CD8-positive, alpha-beta memory T cell (primary cell): ENCODE results near the gene CSMD2. TPM values are rescaled to one million over a fixed set of nuclear protein-coding genes. Genes with fewer than 3 reads are reported as not detected.

ENCODE experiments used
- CTCF ChIA-PET: fragments of 350-600 bp; sonication (Branson Sonifier 250); formaldehyde crosslinking; loops from one replicate; lab custom pipeline; 2021; ENCODE audit warnings: antibody characterized with exemption; lab: Charles Lee
- POLR2A ChIA-PET: fragments of 350-600 bp; sonication (Branson Sonifier 250); formaldehyde crosslinking; loops from one replicate; lab custom pipeline; 2021; ENCODE audit warnings: antibody characterized with exemption; lab: Charles Lee
- DNase-seq, 5 donors: peaks; one replicate each; pipeline versions ENCODE4 v3.0.0 to v3.0.0-alpha.2; 2020 to 2022; ENCODE audit warnings: mixed read lengths in 1 of 5
- H3K27ac ChIP-seq: one replicate; pipeline ENCODE4 v1.7.0; 2013; ENCODE audit warnings: low read depth, mild to moderate bottlenecking, low read length, moderate library complexity
- H3K27me3 ChIP-seq: 2 replicates; pipeline ENCODE4 v1.7.0; 2013; ENCODE audit warnings: low read length, mild to moderate bottlenecking; ENCODE audit not compliant: insufficient read depth, poor library complexity, severe bottlenecking
- H3K36me3 ChIP-seq: 2 replicates; pipeline ENCODE4 v1.7.0; 2013; ENCODE audit warnings: mild to moderate bottlenecking, low read length, moderate library complexity; ENCODE audit not compliant: insufficient read depth
- H3K4me1 ChIP-seq: 2 replicates; pipeline ENCODE4 v1.7.0; 2013; ENCODE audit warnings: mild to moderate bottlenecking, low read length, moderate library complexity; ENCODE audit not compliant: insufficient read depth
- H3K4me3 ChIP-seq: 2 replicates; pipeline ENCODE4 v1.7.0; 2013; ENCODE audit warnings: mild to moderate bottlenecking, low read length
- H3K9me3 ChIP-seq: 2 replicates; pipeline ENCODE4 v1.7.0; 2013; ENCODE audit warnings: mild to moderate bottlenecking, low read length
- H3K27ac Mint-ChIP-seq, 8 donors: one replicate each; pipeline ENCODE4 v1.8.0; 2020 to 2021; ENCODE audit warnings: mixed read lengths in 8 of 8, mild to moderate bottlenecking in 6 of 8, inconsistent platforms in 3 of 8, moderate library complexity in 3 of 8
- H3K27me3 Mint-ChIP-seq, 2 donors: one replicate each; pipeline ENCODE4 v1.8.0; 2020 to 2021; ENCODE audit warnings: mixed read lengths in 2 of 2, mild to moderate bottlenecking in 1 of 2, moderate library complexity in 1 of 2
- H3K36me3 Mint-ChIP-seq, 3 donors: one replicate each; pipeline ENCODE4 v1.8.0; 2020 to 2021; ENCODE audit warnings: mixed read lengths in 3 of 3, inconsistent platforms in 1 of 3, mild to moderate bottlenecking in 1 of 3
- H3K4me1 Mint-ChIP-seq, 3 donors: one replicate each; pipeline ENCODE4 v1.8.0; 2020 to 2021; ENCODE audit warnings: mixed read lengths in 3 of 3, inconsistent platforms in 1 of 3, mild to moderate bottlenecking in 1 of 3
- H3K4me3 Mint-ChIP-seq, 7 donors: one replicate each; pipeline ENCODE4 v1.8.0; 2020 to 2021; ENCODE audit warnings: mixed read lengths in 7 of 7, mild to moderate bottlenecking in 6 of 7, moderate library complexity in 4 of 7, inconsistent platforms in 2 of 7
- H3K9me3 Mint-ChIP-seq, 5 donors: one replicate each; pipeline ENCODE4 v1.8.0; 2020 to 2022; ENCODE audit warnings: mixed read lengths in 5 of 5, mild to moderate bottlenecking in 3 of 5, moderate library complexity in 2 of 5, inconsistent platforms in 1 of 5
- polyA plus RNA-seq: library from polyadenylated mRNA; unstranded; fragments of 300-500 nt; fragmentation: Illumina TruSeq; gene quantifications from one replicate; pipeline ENCODE4 v1.2.3, GENCODE V29; 2021
- total RNA-seq, 2 experiments: library from RNA; stranded (reverse); gene quantifications; one replicate each; pipeline ENCODE4 v1.2.3, GENCODE V29; 2021

Gene CSMD2
- total and polyA plus RNA-seq, 3 experiments from 2014 or later, result not detected

GRCh38 chr1:33946836-33947235, 218.2 kb downstream of the CSMD2 start:
- no peak for DNase-seq
- ChIA-PET CTCF (no interaction called here), POLR2A (no interaction called here)
- no peaks in the 10 kb centered on the region for H3K4me1 ChIP-seq
- Mint-ChIP-seq H3K9me3 (no peaks in the 10 kb centered on the region), H3K27ac (no peak overlapping the region), H3K4me3 (no peak overlapping the region), H3K27me3 (no peaks in the 10 kb centered on the region), H3K4me1 (no peaks in the 10 kb centered on the region), H3K36me3 (no peaks in the 10 kb centered on the region)
- no peaks in the 10 kb centered on the region for H3K36me3 ChIP-seq
- H3K27me3 ChIP-seq, result no peaks in the 10 kb centered on the region
- no peaks in the 10 kb centered on the region for H3K9me3 ChIP-seq
- H3K27ac ChIP-seq, result no peak overlapping the region
- H3K4me3 ChIP-seq, result no peak overlapping the region

GRCh38 chr1:33944846-33945245, 220.2 kb downstream of the CSMD2 start:
- H3K27ac ChIP-seq, result no peak overlapping the region
- Mint-ChIP-seq H3K27me3 (no peaks in the 10 kb centered on the region), H3K27ac (no peak overlapping the region), H3K4me1 (no peaks in the 10 kb centered on the region), H3K36me3 (no peaks in the 10 kb centered on the region), H3K9me3 (no peaks in the 10 kb centered on the region), H3K4me3 (no peak overlapping the region)
- H3K36me3 ChIP-seq, result no peaks in the 10 kb centered on the region
- no peak overlapping the region for H3K4me3 ChIP-seq
- no peaks in the 10 kb centered on the region for H3K4me1 ChIP-seq
- CTCF ChIA-PET, result no interaction called here
- H3K9me3 ChIP-seq, result no peaks in the 10 kb centered on the region
- DNase-seq, result no peak
- POLR2A ChIA-PET, result no interaction called here
- no peaks in the 10 kb centered on the region for H3K27me3 ChIP-seq

- no peaks in the 10 kb centered on the region for H3K36me3 ChIP-seq
- H3K27me3 ChIP-seq, result no peaks in the 10 kb centered on the region
- Mint-ChIP-seq H3K4me1 (no peaks in the 10 kb centered on the region), H3K36me3 (no peaks in the 10 kb centered on the region), H3K4me3 (no peak overlapping the region), H3K27ac (no peak overlapping the region), H3K9me3 (no peaks in the 10 kb centered on the region), H3K27me3 (peaks cover 0 to 2% of the 10 kb centered on the region in 2 donors)
- ChIA-PET CTCF (no interaction called here), POLR2A (no interaction called here)
- H3K4me1 ChIP-seq, result no peaks in the 10 kb centered on the region
- H3K9me3 ChIP-seq, result no peaks in the 10 kb centered on the region
- H3K27ac ChIP-seq, result no peak overlapping the region
- H3K4me3 ChIP-seq, result no peak overlapping the region
- DNase-seq, result no peak
Measured at GRCh38 chr1:33943978-33944377, 221.1 kb downstream of the CSMD2 start.

- no peaks in the 10 kb centered on the region for H3K9me3 ChIP-seq
- ChIA-PET POLR2A (no interaction called here), CTCF (no interaction called here)
- H3K4me1 ChIP-seq, result no peaks in the 10 kb centered on the region
- no peaks in the 10 kb centered on the region for H3K36me3 ChIP-seq
- H3K27ac ChIP-seq, result no peak overlapping the region
- H3K4me3 ChIP-seq, result no peak overlapping the region
- H3K27me3 ChIP-seq, result no peaks in the 10 kb centered on the region
- H3K27ac Mint-ChIP-seq, result peak overlapping the region in 1 of 8 donors; percentile 23
- peaks cover 22 to 34% of the 10 kb centered on the region in 2 donors for H3K27me3 Mint-ChIP-seq
- no peak for DNase-seq
- no peaks in the 10 kb centered on the region for H3K36me3 Mint-ChIP-seq
- H3K4me3 Mint-ChIP-seq, result no peak overlapping the region
- no peaks in the 10 kb centered on the region for H3K4me1 Mint-ChIP-seq
- H3K9me3 Mint-ChIP-seq, result peaks cover 0 to 2% (median 0%) of the 10 kb centered on the region in 5 donors
Measured at GRCh38 chr1:33932871-33933270, 232.2 kb downstream of the CSMD2 start.

- no peak overlapping the region for H3K4me3 Mint-ChIP-seq
- H3K9me3 Mint-ChIP-seq, result no peaks in the 10 kb centered on the region
- no peak overlapping the region for H3K27ac Mint-ChIP-seq
- Histone ChIP-seq H3K4me3 (no peak overlapping the region), H3K9me3 (no peaks in the 10 kb centered on the region), H3K27me3 (no peaks in the 10 kb centered on the region), H3K27ac (no peak overlapping the region), H3K36me3 (no peaks in the 10 kb centered on the region), H3K4me1 (no peaks in the 10 kb centered on the region)
- H3K4me1 Mint-ChIP-seq, result no peaks in the 10 kb centered on the region
- ChIA-PET POLR2A (no interaction called here), CTCF (no interaction called here)
- no peak for DNase-seq
- H3K36me3 Mint-ChIP-seq, result no peaks in the 10 kb centered on the region
- peaks cover 28 to 34% of the 10 kb centered on the region in 2 donors for H3K27me3 Mint-ChIP-seq
Measured at GRCh38 chr1:33931111-33931475, 233.9 kb downstream of the CSMD2 start.

GRCh38 chr1:33930346-33931110, 234.5 kb downstream of the CSMD2 start:
- DNase-seq, result no peak
- no peaks in the 10 kb centered on the region for H3K4me1 ChIP-seq
- no peaks in the 10 kb centered on the region for H3K36me3 Mint-ChIP-seq
- H3K27ac Mint-ChIP-seq, result no peak overlapping the region
- H3K27me3 Mint-ChIP-seq, result peaks cover 31 to 34% of the 10 kb centered on the region in 2 donors
- H3K9me3 ChIP-seq, result no peaks in the 10 kb centered on the region
- peaks cover 0 to 4% (median 2%) of the 10 kb centered on the region in 5 donors for H3K9me3 Mint-ChIP-seq
- H3K27me3 ChIP-seq, result no peaks in the 10 kb centered on the region
- ChIA-PET POLR2A (no interaction called here), CTCF (no interaction called here)
- no peak overlapping the region for H3K27ac ChIP-seq
- no peaks in the 10 kb centered on the region for H3K4me1 Mint-ChIP-seq
- no peak overlapping the region for H3K4me3 ChIP-seq
- H3K4me3 Mint-ChIP-seq, result no peak overlapping the region
- no peaks in the 10 kb centered on the region for H3K36me3 ChIP-seq

- CTCF ChIA-PET, result no interaction called here
- H3K36me3 Mint-ChIP-seq, result no peaks in the 10 kb centered on the region
- no peaks in the 10 kb centered on the region for H3K9me3 ChIP-seq
- H3K4me1 Mint-ChIP-seq, result no peaks in the 10 kb centered on the region
- no peak for DNase-seq
- no peak overlapping the region for H3K4me3 ChIP-seq
- POLR2A ChIA-PET, result no interaction called here
- H3K27ac ChIP-seq, result no peak overlapping the region
- no peak overlapping the region for H3K27ac Mint-ChIP-seq
- H3K9me3 Mint-ChIP-seq, result peaks cover 0 to 4% (median 2%) of the 10 kb centered on the region in 5 donors
- H3K4me3 Mint-ChIP-seq, result no peak overlapping the region
- H3K27me3 Mint-ChIP-seq, result peaks cover 26 to 33% of the 10 kb centered on the region in 2 donors
- no peaks in the 10 kb centered on the region for H3K36me3 ChIP-seq
- no peaks in the 10 kb centered on the region for H3K27me3 ChIP-seq
- no peaks in the 10 kb centered on the region for H3K4me1 ChIP-seq
Measured at GRCh38 chr1:33928251-33928650, 236.8 kb downstream of the CSMD2 start.

GRCh38 chr1:33927721-33928120, 237.3 kb downstream of the CSMD2 start:
- ChIA-PET POLR2A (no interaction called here), CTCF (no interaction called here)
- peaks cover 26 to 30% of the 10 kb centered on the region in 2 donors for H3K27me3 Mint-ChIP-seq
- no peak overlapping the region for H3K4me3 ChIP-seq
- H3K4me3 Mint-ChIP-seq, result no peak overlapping the region
- H3K9me3 Mint-ChIP-seq, result peaks cover 0 to 4% (median 2%) of the 10 kb centered on the region in 5 donors
- H3K36me3 ChIP-seq, result no peaks in the 10 kb centered on the region
- H3K27ac Mint-ChIP-seq, result no peak overlapping the region
- H3K9me3 ChIP-seq, result no peaks in the 10 kb centered on the region
- no peak for DNase-seq
- no peaks in the 10 kb centered on the region for H3K4me1 ChIP-seq
- no peak overlapping the region for H3K27ac ChIP-seq
- H3K27me3 ChIP-seq, result no peaks in the 10 kb centered on the region
- H3K4me1 Mint-ChIP-seq, result no peaks in the 10 kb centered on the region
- H3K36me3 Mint-ChIP-seq, result no peaks in the 10 kb centered on the region
